Measurements from ENCODE around the gene LAMTOR4. TPM values are rescaled to one million over a fixed set of nuclear protein-coding genes. Genes with fewer than 3 reads are reported as not detected.

Gene LAMTOR4
- total and polyA plus RNA-seq, 10 of the 15 experiments (the other 5 are each of a cell fraction or from before 2014, with no cell fraction given): 73.4 to 297 (median 196) TPM

DNA sequence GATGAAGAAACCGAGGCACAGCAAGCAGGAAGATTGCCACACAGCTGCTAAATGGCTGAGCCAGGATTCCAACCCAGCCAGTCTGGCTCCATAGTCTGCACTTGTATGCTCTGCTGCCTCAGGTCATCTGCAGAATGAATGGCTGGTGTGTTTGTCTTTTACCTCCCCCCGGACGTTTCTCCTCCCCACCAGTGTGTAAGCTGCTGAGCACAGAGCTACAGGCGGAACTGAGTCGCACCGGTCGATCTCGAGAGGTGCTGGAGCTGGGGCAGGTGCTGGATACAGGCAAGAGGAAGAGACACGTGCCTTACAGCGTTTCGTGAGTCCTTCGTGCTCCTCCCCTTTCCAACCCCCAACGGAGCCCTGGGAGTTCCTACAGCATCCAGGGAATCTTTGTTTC is 26.7 kb upstream of the LAMTOR4 start:
- H2AFZ ChIP-seq (ENCODE audit: control insufficient read depth, low read depth, low read length): no peak overlapping the region
- FAIRE-seq: no peak
- CTCF ChIA-PET: interaction anchor here (0.6 kb wide), 1 partner anchor 59 kb away, joined by 3 read pairs; no protein-coding TSS in a partner anchor
- no peak for TF ChIP-seq SMAD5 (IDR thresholded peaks at IDR 0.05; ENCODE audit: low read depth)
- no peak for TF ChIP-seq MYC (IDR thresholded peaks at IDR 0.05; ENCODE audit: insufficient read depth, insufficient read length, insufficient replicate concordance, low read length, severe bottlenecking)
- TF ChIP-seq, protein P1, sequence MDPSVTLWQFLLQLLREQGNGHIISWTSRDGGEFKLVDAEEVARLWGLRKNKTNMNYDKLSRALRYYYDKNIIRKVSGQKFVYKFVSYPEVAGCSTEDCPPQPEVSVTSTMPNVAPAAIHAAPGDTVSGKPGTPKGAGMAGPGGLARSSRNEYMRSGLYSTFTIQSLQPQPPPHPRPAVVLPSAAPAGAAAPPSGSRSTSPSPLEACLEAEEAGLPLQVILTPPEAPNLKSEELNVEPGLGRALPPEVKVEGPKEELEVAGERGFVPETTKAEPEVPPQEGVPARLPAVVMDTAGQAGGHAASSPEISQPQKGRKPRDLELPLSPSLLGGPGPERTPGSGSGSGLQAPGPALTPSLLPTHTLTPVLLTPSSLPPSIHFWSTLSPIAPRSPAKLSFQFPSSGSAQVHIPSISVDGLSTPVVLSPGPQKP (IDR thresholded peaks at IDR 0.05; ENCODE audit: low read depth, low read length): no peak
- no peak for TF ChIP-seq ZBED1 (IDR thresholded peaks at IDR 0.05; ENCODE audit: borderline replicate concordance)
- TF ChIP-seq DPF2 (IDR thresholded peaks at IDR 0.05): no peak
- no peak for TF ChIP-seq NR2F1 (conservative IDR thresholded peaks at IDR 0.05)
- no peak for TF ChIP-seq RCOR1 (conservative IDR thresholded peaks at IDR 0.05; ENCODE audit: low read depth, low read length)
- TF ChIP-seq, protein P2, sequence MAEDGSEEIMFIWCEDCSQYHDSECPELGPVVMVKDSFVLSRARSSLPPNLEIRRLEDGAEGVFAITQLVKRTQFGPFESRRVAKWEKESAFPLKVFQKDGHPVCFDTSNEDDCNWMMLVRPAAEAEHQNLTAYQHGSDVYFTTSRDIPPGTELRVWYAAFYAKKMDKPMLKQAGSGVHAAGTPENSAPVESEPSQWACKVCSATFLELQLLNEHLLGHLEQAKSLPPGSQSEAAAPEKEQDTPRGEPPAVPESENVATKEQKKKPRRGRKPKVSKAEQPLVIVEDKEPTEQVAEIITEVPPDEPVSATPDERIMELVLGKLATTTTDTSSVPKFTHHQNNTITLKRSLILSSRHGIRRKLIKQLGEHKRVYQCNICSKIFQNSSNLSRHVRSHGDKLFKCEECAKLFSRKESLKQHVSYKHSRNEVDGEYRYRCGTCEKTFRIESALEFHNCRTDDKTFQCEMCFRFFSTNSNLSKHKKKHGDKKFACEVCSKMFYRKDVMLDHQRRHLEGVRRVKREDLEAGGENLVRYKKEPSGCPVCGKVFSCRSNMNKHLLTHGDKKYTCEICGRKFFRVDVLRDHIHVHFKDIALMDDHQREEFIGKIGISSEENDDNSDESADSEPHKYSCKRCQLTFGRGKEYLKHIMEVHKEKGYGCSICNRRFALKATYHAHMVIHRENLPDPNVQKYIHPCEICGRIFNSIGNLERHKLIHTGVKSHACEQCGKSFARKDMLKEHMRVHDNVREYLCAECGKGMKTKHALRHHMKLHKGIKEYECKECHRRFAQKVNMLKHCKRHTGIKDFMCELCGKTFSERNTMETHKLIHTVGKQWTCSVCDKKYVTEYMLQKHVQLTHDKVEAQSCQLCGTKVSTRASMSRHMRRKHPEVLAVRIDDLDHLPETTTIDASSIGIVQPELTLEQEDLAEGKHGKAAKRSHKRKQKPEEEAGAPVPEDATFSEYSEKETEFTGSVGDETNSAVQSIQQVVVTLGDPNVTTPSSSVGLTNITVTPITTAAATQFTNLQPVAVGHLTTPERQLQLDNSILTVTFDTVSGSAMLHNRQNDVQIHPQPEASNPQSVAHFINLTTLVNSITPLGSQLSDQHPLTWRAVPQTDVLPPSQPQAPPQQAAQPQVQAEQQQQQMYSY (CRISPR knock-in tag; IDR thresholded peaks at IDR 0.05): no peak
- no peak for TF ChIP-seq SREBF1 (IDR thresholded peaks at IDR 0.05; ENCODE audit: low read length)
- no peak for TF ChIP-seq BMI1 (IDR thresholded peaks at IDR 0.05; ENCODE audit: borderline replicate concordance)
- TF ChIP-seq, protein P3, sequence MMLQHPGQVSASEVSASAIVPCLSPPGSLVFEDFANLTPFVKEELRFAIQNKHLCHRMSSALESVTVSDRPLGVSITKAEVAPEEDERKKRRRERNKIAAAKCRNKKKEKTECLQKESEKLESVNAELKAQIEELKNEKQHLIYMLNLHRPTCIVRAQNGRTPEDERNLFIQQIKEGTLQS (IDR thresholded peaks at IDR 0.05; ENCODE audit: borderline replicate concordance, extremely low read depth, low read depth, low read length): no peak
- no peak for TF ChIP-seq HDGF (IDR thresholded peaks at IDR 0.05)
- TF ChIP-seq ZNF622 (IDR thresholded peaks at IDR 0.05): no peak
- TF ChIP-seq SREBF2 (IDR thresholded peaks at IDR 0.05; ENCODE audit: low read length): no peak
- TF ChIP-seq, protein P4, sequence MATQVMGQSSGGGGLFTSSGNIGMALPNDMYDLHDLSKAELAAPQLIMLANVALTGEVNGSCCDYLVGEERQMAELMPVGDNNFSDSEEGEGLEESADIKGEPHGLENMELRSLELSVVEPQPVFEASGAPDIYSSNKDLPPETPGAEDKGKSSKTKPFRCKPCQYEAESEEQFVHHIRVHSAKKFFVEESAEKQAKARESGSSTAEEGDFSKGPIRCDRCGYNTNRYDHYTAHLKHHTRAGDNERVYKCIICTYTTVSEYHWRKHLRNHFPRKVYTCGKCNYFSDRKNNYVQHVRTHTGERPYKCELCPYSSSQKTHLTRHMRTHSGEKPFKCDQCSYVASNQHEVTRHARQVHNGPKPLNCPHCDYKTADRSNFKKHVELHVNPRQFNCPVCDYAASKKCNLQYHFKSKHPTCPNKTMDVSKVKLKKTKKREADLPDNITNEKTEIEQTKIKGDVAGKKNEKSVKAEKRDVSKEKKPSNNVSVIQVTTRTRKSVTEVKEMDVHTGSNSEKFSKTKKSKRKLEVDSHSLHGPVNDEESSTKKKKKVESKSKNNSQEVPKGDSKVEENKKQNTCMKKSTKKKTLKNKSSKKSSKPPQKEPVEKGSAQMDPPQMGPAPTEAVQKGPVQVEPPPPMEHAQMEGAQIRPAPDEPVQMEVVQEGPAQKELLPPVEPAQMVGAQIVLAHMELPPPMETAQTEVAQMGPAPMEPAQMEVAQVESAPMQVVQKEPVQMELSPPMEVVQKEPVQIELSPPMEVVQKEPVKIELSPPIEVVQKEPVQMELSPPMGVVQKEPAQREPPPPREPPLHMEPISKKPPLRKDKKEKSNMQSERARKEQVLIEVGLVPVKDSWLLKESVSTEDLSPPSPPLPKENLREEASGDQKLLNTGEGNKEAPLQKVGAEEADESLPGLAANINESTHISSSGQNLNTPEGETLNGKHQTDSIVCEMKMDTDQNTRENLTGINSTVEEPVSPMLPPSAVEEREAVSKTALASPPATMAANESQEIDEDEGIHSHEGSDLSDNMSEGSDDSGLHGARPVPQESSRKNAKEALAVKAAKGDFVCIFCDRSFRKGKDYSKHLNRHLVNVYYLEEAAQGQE (IDR thresholded peaks at IDR 0.05; ENCODE audit: low read depth, low read length): no peak
- TF ChIP-seq YY1 (IDR thresholded peaks at IDR 0.05; ENCODE audit: low read depth, low read length): no peak

More for the DNA sequence above, 26.7 kb upstream of the LAMTOR4 start:
- Histone ChIP-seq H3K79me2 (ENCODE audit: control insufficient read depth, insufficient read depth, low read length) (peaks cover 17% of the 10 kb centered on the region), H3K27ac (ENCODE audit: control insufficient read depth, insufficient read depth) (no peak overlapping the region), H3K9me3 (replicated peaks; ENCODE audit: control insufficient read depth, insufficient read depth, low read length) (no peaks in the 10 kb centered on the region), H3K36me3 (ENCODE audit: control insufficient read depth in 2 of 2, insufficient read depth in 2 of 2, low read length in 1 of 2) (no peaks in the 10 kb centered on the region; a peak in 1 of 4 replicates), H3K4me3 (no peak overlapping the region), H3K27me3 (replicated peaks in 1 of 2; ENCODE audit: control insufficient read depth in 2 of 2, insufficient read depth in 2 of 2, low read length in 1 of 2) (no peaks in the 10 kb centered on the region), H3K4me2 (ENCODE audit: control insufficient read depth, insufficient read depth) (no peak overlapping the region), H4K20me1 (ENCODE audit: control insufficient read depth, insufficient read depth) (no peaks in the 10 kb centered on the region), H3K4me1 (ENCODE audit: control insufficient read depth, insufficient read depth, low read length) (peaks cover 12% of the 10 kb centered on the region), H3K9ac (ENCODE audit: control insufficient read depth, insufficient read depth, low read length) (no peak overlapping the region)
- ATAC-seq: no peak
- BruUV-seq (replicated peaks): no TSS peak
- no peak for DNase-seq (ENCODE audit: low read depth, low spot score)
- ChIA-PET RAD21 (ENCODE audit: unreplicated experiment) (no interaction called here), POLR2A (interaction anchor here (0.5 kb wide), 1 partner anchor 373 kb away, joined by 6 read pairs; no protein-coding TSS in a partner anchor), SMC1A (ENCODE audit: uncharacterized antibody, unreplicated experiment) (interaction anchor here (1.3 kb wide), 1 partner anchor 20 kb away, joined by 3 read pairs; no protein-coding TSS in a partner anchor)
- intact Hi-C loops (cut with micrococcal nuclease; ENCODE audit: unreplicated experiment): no loop called here
- in situ Hi-C loops (cut with MboI): no loop called here
- WGBS (ENCODE audit: insufficient coverage, insufficient replicate concordance, low lambda C conversion rate, missing lambda C conversion rate): 95% methylated on average over 12 of the region's 13 CpGs

Measured in GM12878 (cell line).